Breast epithelium (tissue), 3 donors: ENCODE results near the gene DHRS12.

Experiments
- CTCF ChIP-seq, 3 donors: fragments of 450-650 bp; IDR thresholded peaks; one replicate each; pipeline ENCODE4 v1.5.1; 2016 to 2017; ENCODE audit warnings: antibody characterized with exemption in 3 of 3, mild to moderate bottlenecking in 3 of 3, moderate library complexity in 3 of 3
- POLR2A ChIP-seq: fragments of 450-650 bp; IDR thresholded peaks from one replicate; pipeline ENCODE4 v1.6.1; 2016; ENCODE audit warnings: antibody characterized with exemption, mild to moderate bottlenecking, moderate library complexity
- POLR2AphosphoS5 ChIP-seq, 3 donors: sonication (generic); formaldehyde crosslinking; IDR thresholded peaks; one replicate each; pipeline ENCODE4 v1.6.1; 2017; ENCODE audit warnings: antibody characterized with exemption in 3 of 3

- TF ChIP-seq POLR2A (no peak), CTCF (IDR thresholded peaks at IDR 0.05) (no peak), POLR2AphosphoS5 (IDR thresholded peaks at IDR 0.05) (no peak)
Measured at GRCh38 chr13:51770160-51770559, 33.8 kb downstream of the DHRS12 start.
